GM19238 (cell line): ENCODE data around the gene PDRG1.

Experiments
- DNase-seq: peaks from one replicate; pipeline ENCODE4 v3.0.0; 2011; ENCODE audit warnings: low spot score; ENCODE audit not compliant: insufficient read length

PDRG1 gene

DNA sequence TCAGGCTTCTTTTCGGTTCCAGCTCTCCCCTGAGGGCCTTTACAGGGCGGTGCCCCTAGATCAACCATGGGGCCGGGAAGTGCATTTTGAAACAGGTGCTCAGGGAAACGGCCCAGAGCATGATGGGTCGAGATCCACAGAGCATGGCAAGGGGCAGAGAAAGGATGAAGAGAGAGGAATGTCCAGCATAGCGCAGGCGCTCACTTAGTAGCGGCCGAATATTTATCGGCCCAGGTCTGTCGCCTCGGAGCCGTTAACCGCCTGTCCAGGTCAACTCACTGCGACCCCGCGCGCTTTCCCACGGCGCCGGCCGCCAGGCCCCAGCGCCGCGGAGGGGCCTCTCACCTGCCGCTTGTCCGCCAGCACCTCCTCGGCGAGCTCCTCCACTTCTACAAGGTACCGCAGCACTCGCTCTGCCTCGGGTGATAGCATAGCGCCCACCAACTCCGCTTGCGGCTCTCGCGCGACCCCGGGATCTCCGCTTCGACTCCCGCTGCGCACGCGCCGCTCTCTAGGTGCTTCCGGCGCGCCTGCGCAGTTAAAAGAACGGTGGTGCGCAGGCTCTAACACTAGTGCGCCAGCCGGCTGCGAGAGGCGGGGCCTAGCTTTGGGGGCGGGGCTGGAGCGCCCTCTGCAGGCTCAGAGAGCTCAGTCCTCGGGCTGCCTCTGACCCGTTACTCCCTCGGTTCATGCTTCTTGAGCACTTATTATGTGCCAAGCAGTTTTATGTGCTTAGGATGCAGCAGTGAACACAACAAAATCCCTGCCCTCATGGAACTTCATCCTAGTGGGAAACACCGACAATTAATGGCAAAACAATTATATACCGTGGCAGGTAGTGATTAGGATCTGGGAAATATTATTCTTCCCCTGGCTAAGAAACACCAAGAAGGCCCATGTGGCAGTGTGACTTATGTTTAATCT is at the start of gene PDRG1:
Gene PDRG1, minus strand, starts transcription at position 517 of the 924 bp plus-strand sequence. Its CDS starts 85 bp downstream, at position 432.
- DNase-seq: peak; percentile 86

- DNase-seq: no peak
Measured at GRCh38 chr20:31998246-31998645, 46.4 kb upstream of the PDRG1 start.

DNA sequence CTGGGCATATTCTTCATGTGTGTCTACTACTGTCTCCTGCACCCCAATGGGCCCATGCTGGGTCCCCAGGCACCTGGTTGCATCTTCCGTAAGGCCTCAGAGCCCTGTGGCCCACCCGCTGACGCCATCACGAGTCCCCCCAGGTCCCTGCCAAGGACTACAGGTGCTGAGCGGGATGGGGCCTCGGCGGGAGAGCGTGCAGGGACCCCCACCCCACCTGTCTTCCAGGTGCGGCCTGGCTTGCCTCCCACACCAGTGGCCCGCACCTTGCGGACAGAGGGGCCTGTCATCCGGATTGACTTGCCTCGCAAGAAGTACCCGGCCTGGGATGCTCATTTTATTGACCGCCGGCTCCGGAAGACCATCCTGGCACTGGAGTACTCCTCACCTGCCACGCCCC is 45.1 kb upstream of the PDRG1 start:
- no peak for DNase-seq

DNA sequence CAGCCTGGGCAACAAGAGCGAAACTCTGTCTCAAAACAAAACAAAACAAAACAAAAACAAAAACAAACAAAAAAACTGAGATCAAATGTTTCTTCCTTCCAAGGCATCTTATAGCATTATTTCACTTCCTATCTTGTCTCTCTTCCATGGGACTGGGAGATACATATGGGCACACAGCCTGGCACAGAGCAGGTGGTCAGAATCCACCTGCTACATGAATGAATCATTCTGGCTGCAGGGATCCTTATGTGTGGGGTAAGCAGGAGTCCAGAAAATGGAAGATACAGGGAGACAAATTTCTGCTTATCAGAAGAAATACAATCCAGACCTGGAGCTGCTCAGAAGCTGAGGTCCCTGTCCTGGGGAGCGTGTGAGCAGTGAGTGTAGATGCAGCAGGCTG is 40.2 kb upstream of the PDRG1 start:
- no peak for DNase-seq

DNA sequence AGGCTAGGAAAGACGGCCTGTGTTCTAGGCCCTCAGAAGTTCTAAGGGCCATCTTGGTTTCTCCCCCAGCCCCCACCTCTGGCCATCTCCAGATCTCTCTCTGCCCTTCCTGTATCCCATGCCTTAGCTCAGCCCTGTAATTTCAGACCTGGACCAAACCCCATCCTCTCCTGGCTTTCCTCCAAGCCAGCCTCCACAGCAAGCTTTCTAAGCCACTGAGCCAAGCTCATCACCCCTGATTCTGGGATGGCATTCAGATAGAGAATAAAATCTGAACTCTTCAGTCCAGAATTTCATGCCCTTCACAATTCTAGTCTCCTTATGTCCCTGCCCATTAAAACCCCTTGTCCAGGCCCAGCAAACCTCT is 39.5 kb upstream of the PDRG1 start:
- no peak for DNase-seq

GRCh38 chr20:31990641-31991338 is 38.9 kb upstream of the PDRG1 start:
- DNase-seq: no peak

GRCh38 chr20:31989030-31989645 is 37.3 kb upstream of the PDRG1 start:
- no peak for DNase-seq

GRCh38 chr20:31988430-31989015 is 36.7 kb upstream of the PDRG1 start:
- DNase-seq: no peak

DNA sequence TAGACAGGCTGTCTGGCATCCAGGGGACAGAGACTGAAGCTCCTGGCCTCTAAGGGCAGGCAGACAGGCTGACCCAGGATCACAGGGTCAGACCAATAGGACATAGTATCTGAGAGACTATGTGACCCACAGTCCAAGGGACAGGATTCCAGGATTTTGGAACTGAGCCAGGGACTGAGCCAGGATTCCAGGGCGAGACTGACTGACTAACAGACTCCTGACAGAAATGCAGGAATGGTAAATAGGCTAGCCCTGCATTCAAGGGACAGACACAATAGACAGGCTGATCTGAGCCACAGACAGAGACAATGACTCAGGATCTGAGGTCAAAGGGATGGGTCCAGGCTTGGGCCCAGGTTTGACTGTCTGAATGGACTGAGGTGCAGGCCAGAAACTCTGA is 35.9 kb upstream of the PDRG1 start:
- DNase-seq: no peak

DNA sequence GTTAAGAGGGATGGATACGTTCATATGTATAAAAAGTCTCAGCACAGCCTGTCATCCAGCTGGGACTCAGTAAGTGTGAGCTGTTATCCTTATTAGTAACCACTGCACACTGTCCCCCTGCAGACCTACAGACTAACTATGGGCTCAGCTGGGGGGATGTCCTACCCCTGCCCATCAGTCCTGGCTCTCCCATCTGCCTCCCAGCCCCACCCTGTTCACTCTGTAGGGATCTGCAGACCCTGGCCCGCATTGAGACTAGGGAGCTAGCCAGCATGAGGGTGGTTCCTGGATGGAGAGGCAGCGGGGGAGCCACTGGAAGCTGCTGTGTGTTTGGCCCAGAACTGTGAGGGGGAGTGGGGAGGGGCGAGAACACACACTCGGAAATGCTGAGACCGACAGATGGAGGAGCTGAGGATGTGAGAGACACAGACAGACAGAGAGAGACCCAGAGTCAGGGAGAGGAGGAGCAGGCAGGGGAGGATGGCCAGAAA is 33.2 kb upstream of the PDRG1 start:
- no peak for DNase-seq

DNA sequence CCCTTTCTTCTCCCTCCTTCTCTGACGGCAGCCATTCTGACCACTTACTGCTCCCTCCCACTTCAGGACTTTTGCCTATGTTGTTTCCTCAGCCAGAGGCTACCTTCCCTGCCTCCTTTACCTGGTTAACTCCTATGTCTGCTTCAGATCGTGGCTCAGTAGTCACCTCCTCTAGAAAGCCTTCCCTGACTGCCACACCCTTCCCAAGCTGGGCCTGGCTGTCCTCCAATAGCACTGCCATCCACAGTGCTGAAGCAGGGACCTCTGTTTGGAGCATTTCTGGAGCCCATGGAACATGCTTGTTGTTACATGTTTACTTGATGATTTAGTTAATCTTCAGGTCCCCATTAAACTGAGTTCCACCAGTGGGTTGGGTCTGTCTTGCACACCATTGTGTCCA is 29.9 kb upstream of the PDRG1 start:
- DNase-seq: no peak

DNA sequence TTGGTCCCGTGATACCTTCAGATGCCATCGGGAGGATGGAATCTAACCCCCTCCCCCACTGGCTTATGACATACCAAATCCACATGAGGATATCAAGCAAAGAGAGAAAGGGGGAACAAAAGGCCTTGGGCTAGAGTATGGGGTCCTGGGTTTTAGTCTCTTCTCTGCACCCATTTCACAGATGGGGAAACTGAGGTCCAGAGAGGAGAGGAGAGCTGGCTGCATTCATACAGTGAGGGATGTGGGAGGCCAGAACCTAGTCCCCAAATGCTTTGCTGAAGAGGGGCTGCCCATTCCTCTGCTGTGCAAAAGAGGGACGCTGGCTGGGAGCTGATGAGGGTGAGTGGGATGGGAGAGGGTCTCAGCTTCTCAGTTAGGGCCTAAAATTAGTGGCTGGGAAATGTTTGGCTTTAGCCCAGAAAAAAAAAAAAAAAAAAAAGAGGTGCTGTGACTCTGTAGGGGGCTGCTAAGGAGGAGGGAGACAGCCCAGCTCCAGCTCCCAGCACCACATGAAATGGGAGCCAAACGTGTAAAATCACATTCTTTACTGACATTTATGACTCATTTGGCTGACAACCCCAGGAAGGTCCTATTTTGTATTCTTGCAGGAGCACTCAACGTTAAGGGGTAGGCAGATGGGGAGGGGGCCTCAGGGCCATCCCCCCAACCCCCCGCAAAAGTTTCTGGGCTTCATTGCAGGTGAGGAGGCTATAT is 28.0 kb upstream of the PDRG1 start:
- DNase-seq: no peak

DNA sequence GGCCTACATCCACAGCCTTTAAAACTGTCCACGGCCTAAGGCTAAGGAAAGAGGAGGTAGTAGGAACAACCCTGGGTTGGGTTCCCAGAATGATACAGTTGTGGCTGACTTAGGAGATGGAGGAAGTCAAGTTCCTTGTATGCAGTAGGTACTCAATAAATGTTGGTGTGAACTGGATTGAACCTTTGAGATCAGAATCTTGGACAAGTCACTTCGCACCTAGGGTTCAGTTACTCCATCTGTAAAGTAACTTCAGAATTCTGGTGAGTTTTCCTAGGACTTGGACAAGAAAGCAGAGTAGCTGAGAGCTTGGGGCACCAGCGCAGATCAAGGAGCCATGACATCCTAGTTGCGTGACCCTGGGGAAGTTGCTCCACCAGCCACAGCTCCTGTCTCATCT is 25.2 kb upstream of the PDRG1 start:
- DNase-seq: no peak

DNA sequence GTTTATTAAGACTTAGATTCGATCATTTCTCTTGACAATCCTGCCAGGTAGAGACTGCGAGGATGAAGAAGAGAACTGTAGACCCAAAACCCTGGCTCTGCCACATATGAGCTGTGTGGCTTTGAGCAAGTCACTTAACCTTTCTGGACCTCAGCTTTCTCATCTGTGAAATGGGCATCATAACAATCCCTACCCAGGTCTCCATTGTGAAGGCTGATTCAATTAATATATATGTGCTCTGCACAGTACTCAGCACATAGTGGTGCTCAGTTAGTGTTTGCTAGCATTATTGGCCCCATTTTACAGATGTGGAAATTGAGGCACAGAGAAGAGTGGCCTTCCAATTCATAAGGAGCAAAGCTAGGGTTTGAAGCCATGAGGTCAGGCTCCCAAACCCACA is 24.0 kb upstream of the PDRG1 start:
- DNase-seq: no peak

DNA sequence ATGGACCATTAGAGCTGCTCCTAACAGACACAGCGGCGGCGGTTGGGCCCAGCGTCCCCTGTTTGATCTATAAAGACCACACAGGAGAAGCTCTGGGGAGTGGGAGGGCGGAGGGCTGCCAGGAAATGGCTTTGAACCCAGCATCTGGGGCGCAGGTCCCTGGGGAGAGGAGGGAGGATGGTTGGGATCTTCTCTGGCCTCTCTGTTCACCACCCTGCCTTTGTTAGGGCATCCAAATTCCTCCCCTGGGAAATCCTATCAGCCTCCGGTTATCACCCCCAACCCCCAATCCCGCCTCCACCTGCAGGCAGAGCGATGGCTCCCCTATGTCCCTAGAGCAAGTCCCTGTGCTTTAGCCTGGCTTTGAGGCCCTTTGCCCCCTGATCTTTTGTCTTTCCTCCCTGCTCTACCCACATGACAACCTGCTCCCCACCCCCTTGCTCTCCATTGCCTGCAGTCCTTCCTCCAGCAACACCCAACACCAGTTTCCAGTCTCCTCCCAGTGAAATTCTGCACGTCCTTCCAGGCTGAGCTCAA is 23.2 kb upstream of the PDRG1 start:
- DNase-seq: no peak

- no peak for DNase-seq
Measured at GRCh38 chr20:31974296-31974695, 22.4 kb upstream of the PDRG1 start.

DNA sequence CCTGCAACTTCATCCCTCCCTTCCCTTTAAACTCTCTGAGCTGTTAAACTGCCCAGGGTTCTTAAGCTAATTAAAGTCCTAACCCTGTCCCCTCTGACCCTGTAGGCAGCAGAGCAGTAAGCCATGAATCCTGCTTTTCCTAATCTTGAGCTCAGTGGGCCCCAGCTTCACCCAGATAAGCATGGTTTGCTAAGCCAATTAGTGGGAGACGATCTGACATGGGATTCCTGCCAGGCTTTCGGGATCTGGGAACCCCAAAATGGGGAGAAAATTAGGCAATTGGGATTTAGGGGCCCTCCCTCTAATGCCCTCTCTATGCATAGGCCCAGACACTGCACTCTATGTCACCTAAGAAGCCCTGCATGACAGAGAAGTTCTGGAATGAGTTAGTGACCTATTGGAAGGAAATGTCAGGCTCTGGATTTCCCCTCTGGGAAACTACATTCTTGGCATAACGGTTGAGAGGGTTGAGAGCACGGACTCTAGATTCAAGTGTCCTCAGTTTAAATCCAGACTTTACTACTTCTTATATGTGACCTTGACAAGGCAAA is 20.7 kb upstream of the PDRG1 start:
- DNase-seq: no peak

- no peak for DNase-seq
Measured at GRCh38 chr20:31969991-31970390, 18.1 kb upstream of the PDRG1 start.

- DNase-seq: peak; percentile 86
Measured at GRCh38 chr20:31968291-31969126, 16.7 kb upstream of the PDRG1 start.

DNA sequence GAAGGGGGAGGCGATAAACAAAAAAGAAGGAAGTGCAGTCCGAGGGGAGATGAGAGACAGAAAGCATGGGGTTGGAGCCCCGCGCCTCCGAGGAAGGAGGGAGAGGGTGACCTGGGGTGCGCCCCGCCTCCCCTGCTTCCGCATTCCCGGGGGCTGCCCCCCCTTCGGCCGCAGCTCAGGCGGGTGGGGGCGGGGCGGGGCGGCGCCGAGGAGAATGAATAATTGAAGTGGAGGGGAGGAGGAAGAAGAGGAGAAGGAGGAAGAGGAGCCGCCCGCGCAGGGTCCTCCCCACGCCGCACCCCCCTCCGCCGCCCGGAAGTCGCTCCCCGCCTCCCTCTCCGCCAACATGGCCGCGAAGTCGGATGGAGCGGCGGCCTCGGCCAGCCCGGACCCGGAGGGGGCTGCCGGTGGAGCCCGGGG is 16.0 kb upstream of the PDRG1 start, which contains the start of gene XKR7:
Gene XKR7, plus strand, starts transcription at position 322 of the 420 bp plus-strand sequence. Its CDS starts 25 bp downstream, at position 347.
- DNase-seq: no peak
